HG02943 (cell line): ENCODE results near the gene CTIF.

Experiments used
- ATAC-seq: cut with Tn5 transposase; IDR thresholded peaks from one replicate; pipeline ENCODE4 v1.9.1; 2021; ENCODE audit warnings: mild to moderate bottlenecking, low read depth, moderate library complexity; ENCODE audit not compliant: unreplicated experiment

The CTIF gene

DNA sequence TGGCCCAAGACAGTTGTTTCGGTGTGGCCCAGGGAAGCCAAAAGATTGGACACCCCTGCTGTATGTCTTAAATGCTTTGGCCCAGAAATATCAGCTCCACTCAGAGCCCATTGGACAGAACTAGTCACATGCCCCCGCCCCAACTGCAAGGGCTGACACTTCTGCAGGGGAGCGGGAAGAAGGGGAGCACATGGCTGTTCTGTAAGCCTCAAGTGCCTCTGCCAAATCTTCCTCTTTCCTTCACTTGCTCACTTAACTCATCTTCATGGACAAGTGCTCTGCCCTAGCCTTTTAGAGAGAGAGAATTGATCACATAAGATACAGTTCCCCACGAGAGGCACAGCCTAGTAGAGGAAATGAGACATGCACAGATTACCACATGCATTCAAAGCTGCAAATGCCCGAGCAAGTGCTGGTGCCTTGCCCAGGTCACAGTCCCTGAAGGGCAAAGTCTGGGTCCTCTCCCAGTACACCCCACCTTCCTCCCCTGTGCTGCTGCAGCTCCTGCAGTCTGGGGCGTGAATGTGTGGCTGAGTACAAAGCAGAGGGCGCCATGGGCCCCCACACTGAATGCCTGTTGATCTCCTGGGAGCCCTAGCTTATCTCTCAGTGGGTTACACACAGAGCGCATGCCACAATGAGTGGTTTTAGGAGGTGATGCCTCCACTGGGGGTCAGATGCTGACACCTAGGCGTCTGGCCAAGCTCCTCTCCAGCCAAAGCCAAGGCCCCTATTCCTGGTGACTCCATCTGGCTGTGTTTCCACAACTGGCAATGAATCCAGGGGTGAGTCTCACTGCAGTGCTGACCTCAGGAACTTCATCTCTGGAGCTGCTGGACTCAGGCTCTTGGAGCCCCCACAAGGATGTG lies 135.3 kb downstream of the CTIF start:
- ATAC-seq, result no peak

DNA sequence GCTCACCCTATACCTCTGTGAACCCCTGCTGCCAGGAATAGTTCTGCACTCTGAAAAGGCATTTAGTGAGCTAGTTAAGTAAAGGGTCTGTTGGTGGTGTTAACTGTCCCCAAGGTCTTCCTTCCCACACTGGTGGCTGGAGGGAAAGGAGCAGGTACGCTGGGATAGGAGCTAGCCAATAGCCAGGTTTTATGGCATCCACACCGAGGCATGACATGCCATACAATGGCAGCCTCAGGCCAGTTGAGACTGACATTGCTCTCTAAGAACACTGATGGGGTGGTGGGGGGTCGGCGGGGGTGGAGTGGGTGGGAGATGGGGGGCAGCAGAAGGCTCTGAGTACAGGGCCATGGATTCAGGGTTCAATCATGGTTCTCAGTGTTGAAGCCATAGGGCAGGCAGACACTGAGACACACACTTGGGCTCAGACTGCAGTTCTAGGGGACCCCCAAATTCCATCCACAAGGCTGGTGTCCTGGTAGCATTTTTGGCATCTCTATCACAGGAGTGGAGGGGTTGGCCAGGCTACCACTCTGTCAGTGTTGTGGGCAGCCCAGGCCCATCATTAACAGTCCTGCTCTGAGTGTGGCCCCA lies 136.0 kb downstream of the CTIF start:
- no peak for ATAC-seq

DNA sequence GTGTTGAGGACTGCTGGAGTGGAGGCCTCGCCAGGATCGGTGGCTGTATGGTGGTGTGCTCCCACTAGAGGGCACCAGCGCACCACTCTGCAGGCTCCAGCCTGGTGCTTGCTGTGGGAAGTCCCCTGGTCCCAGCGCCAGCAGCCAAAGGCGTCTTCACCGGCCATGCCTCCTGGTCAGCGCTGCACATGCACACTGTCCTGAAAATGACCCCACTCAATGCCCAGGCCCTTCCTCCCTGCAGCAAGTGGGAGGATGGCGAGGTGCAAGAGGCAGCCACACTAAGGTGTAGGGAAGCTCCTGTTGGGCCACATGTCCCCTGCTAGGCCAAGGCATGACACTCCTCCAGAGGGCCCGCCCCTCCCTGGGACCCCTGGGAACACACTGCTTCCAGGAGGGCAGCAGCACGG lies 136.5 kb downstream of the CTIF start:
- ATAC-seq, result peak; percentile 70

DNA sequence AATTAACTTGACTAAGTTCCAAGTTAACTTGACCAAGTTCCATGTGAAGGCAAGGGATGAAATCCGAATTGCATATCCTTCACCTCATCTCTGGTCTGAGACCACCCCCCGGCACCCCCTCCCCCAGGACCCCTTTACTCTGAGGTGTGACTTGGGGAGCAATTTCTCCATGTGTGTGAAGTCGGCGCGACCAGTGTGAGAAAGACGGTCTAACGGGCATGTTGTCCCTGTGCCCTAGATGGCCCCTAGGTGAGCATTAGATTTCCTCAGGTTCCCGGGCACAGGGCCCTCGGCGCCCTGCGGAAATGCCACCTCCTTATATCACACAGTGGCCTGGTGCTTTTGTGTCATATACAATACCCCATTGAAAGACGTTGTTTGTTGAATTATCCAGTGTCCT lies 137.1 kb downstream of the CTIF start:
- ATAC-seq, result no peak

DNA sequence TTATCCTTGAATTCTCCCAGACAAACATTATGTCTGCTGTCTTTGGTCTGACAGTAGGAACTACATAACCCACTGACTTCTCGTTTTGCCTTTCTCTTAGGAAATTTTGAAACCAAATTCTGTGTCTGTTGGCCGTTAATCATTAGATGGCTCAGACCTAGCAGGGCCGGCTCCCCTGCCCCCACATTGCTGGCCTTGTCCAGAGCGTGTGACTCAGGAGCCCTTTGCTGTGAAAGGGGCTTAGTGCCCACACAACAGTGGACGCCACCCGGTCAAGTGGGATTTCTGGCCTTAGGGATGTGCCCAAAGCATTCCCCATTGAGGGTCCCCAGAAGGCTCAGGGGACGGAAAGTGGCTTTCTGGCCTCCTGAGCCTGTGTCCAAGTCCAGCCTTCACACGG lies 137.5 kb downstream of the CTIF start:
- no peak for ATAC-seq

DNA sequence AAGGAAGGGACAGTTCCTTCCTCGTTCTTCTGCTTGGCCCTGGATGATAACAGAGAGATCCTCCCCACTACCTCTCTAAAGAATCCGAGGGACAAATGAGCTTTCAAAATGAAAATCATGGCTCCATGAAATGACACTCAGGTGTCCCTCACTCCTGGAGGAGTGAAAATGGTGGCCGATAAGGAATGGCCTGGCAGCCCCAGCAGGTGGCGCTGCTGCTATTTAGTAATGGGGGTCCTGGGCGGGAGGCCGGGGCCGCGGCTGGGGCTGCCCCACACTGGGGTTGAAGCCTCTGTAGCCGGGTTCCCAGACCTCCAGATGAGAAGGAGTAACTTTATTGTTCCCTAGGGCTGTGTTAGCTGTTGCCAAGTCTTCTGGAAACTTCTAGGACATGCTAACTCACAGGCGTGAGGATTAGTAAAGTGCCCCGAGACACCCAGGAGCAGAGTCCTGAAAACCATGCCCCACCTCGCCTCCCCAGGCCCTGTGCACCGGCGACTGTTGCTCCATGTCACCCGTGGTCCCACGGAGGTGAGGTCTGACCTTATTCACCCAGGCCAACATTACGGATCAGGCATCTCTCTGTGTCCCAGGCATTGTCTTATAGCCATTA lies 138.0 kb downstream of the CTIF start:
- no peak for ATAC-seq

DNA sequence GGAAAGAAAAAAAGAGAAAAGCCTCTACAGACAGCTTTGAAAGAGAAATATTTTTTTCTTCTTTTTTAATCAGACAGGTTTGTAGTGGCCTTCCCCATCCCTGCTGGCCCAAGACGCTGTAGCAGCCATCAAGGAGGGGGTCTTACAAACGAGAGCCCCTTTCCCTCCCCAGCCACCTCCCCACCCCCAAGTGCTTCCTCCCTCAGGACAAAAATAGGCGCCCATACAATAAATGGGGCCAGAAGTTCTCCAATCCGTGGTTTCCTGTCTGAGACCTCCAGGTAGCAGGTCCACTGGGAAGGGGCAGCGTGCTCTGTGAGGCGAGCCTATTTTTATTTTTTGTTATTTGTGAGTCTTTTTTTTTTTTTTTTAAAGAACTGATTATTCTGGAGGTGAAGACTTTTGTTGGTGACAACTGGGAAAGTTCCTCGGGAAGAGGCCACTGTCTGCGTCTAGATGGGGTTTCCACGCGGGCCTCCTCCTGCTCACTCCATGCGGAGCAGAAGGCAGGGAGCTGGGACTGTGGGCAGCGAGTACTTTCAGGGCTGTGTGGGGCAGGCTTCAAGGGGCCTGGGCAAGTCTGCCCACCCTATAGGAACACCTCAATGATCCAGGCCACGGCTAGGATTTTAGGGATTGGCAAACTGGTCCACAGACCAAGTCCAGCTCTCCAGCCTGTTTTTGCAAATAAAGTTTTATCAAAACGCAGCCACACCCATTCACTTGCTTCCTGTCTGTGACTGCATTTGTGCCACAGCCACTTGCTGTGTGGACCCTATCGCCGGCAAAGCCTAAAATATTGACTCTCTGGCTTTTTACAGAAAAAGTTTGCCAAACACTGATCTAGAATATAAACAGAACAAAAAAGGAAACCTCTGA lies 139.6 kb downstream of the CTIF start:
- ATAC-seq, result no peak

DNA sequence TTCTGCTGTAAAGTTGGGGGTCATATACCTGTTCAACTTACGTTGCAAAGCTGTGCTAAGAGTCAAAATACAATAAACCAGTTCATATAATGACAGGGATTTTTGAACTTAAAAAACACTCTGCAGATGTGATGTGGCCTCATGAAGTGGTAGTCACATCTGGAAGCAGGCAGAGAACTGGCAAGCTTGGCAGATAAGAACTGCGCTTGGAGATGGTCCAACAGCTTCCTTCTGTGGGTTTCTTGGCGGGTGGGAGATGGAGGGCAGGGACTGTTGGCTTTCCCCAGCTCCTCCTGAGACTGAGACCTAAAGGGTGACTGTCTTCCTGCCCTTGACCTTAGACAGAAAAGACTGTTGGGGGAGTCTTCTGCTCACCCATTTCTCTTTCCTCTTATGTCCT lies 140.4 kb downstream of the CTIF start:
- ATAC-seq, result no peak

DNA sequence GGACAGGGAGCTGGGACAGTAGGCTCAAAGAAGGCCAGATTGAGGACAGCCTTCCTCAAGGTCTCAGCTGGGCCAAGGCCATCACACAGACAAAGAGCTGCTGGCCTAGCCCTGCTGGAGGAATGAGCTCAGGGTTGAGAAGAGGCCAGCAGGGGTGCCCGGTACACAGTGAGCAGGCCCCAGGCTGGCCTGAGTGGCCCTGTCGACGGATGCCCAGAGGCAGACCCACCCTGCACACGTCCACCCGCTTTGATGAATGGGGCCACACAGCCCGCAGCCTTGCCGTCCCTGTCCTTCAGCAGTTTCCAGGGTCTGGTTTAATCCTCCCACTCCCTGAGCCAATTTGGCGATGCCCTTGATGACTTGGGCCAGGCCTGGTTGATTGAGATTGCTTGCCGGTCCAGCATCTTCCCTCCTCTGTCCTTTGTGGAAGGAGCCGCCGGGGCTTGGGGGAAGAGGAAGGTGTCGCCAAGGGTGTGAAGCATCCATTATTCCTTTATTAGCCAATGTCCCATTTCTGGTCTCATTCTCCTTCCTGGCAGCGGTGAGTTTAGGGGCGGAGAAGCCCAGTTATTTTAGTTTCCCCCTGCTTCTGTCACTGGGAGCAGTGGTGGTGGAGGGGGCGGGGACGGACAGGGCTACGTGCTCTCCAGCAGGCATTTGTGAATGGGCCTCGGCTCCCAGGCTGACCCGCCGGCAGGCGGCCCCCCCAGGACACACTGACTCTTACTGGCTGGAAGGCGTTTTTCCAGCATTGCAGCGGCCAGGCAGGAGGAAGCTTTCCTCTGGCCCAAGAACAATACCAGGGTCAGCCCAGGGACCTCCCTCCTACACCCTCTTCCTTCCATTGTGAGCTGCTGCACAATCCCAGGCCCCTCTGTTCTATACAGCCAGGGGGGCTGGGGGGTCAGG lies 141.8 kb downstream of the CTIF start:
- ATAC-seq, result no peak

DNA sequence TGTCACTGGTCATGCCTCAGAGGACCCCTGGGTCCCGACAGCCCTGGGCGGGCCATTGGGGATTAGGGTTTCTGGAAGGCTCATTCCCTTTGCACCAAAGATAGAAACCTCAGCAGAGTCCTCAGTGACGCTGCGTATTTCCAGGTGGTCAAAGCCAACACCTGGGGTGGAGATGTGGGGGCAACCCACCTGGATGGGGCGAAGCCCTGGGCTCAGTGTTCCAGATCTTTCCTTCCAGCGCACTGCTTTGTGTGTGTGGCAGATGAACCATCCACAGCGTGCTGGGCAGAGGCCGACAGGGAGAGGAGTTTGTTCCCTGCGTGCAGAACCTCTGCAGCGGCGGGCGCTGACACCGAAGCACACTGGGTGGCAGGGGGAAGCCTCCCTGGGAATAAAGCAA lies 143.9 kb downstream of the CTIF start:
- ATAC-seq, result no peak

DNA sequence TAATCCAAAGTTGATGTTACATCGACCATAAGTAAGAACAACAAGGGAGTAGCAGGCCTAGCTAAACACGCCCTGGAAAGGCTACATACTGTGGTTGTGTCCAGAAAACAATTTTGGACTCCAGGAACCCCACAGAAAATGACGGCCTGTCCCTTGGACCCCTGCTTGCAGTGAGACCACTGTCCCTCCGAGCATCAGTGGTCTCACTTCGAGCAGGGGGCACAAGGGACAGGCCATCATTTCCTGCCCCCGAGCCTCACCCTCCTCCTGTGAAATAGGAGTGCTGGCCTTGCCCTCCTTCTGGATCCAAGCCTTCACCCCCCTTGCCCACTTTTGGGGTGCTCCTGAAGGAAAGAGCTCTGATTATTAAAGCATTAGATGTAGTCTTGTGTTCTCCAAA lies 144.4 kb downstream of the CTIF start:
- ATAC-seq, result no peak

DNA sequence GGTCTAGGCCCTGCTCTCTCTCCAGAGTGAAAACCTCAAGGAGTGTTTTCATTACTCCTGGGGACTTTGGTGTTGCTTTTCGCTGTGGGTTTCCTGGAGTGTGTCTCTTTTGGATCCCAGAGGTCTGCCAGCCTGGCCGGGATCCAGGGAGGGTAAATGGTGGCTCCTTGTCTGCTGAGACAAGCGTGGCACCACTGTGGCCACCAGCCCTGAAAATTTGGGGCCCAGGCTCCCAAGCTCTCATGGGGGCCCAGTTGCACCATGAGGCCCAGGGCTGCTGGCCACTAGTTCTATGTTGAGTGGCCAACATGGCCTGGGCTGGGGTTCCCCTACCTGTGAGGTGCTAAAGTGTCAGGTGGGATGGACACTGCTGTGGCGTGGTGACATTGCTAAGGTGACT lies 144.8 kb downstream of the CTIF start:
- ATAC-seq, result no peak

DNA sequence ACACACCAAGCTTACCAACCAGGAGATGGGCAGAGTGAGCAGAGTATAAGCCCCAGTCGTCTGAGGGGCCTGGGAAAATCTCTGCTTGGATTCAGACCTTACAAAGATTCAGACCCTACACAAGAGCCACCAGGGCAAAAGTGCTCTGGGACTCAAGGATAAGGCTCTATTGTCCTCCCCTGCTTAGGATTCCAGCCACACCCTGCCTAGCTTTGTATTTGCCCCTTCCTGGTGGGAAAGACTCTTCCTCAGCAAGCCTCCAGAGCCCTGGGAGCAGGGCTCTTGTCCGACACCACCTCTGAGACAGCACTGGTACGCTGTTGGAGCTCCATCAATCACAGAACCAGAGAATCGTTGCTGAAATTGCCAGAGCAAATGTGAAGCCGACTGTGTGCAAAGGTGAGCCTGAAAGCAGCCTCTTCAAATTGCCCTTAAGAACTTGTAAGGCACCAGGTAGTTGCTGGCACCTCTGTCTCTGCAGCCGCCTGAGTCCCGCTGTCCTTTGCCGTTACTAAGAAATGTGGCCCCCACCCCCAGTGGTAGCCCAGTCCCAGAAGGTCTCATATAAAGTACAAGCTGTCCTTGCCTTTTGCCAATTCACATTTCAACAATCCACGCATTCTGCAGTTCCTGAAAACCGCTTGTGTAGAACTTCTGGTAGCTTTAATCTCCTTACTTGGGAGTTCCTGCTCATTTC lies 148.7 kb downstream of the CTIF start:
- no peak for ATAC-seq

DNA sequence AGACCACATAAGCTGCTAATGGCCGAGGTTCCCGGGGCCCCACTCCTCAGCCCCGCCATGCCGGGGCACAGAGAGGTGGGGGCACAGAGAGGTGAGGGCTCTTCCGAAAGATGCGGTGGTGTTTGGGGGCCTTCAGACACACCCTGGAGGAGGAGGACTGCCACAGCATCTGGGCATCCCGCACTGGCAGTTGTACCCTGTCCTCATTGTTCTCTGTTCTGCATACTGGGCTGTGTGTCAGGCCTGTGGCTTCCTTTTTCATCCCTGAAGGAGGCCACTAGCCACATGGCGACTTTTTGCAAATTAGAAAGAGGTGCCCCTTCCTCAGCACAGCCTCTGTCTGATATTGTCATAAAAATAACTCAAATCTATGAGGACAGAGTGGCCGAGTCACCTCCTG lies 150.1 kb downstream of the CTIF start:
- ATAC-seq, result no peak

DNA sequence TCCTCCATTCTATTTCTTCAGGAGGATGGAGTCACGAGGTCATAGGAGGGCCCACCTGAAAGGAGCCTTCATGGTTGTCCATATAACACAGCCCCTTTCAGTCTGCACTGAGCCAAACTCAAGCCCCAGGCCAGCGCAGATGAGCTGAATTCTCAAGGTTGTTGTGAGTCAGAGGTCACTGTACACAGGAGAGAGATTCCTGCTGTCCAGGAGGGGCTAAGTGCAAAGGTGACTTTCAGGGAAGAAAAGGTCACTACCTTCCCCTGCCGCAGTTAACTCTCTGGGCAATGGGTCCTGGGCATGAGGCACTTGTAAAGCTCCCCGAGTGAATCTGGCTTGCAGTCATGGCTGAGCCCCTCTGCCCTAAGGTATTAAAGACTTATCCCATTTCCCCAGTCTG lies 150.7 kb downstream of the CTIF start:
- no peak for ATAC-seq

DNA sequence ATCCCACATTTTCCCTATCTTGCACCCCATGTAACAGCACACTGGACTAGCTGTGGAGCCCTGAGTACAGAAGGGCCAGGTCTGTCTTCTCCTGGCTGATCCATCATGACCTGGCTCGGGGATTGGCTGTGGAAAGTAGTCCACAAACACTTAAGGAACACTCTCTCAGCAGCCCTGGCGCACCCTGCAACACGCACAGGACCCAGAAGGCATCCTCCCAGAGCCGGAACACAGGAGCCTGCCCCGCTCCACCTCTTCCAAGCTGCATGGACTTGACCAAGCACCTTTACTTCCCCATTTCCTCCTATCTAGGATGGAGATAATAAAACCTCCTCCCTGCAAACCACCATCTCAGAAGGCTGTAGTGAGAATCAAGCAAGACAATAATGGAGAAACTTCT lies 151.7 kb downstream of the CTIF start:
- ATAC-seq, result no peak

DNA sequence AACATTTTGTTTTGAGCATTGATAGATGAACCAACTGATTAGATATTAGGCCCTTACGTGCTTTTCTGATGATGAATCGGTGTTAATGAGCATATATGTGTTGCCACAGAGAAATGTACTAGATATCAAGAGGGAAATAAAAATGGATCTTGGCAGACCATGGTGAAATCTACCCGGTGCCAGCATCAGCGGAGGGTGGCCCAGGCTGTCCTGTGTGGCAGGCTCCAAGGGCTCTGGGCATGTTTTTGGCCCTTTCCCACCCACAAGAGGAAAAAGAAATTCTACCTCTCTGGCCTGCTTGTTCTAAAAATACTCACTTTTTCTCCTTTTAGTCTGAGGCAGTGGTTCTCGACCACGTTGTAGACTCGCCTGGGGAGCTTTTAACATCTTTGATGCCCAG lies 154.2 kb downstream of the CTIF start:
- no peak for ATAC-seq

DNA sequence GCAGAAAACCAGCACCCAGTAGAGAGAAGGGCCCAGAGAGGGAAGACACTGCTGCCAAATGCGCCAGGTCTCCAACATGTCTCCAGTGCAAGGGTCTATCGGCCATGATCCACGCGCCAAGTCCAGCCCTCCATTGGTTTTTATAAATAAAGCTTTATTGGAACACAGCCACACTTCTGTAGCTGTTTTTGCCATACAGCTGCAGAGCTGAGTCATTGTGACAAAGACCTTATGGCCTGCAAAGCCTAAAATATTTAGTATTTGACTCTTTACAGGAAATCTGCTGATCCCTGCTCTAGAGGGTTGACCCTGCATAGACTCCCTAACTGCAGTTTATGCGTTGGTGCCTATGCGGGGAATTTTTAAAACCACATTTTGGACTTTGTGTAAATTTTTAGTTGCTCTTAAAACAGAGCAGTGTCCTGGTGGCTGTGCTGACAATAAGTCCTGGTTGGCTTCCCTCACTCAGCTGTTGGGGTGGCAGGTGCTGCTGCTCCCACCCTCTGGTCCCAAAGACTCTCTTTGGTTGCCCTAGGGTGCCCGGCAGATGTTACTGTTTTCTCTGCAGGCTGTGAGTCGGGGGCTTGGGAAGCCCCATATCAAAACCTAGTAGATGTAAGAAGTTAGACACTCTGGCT lies 154.9 kb downstream of the CTIF start:
- no peak for ATAC-seq

DNA sequence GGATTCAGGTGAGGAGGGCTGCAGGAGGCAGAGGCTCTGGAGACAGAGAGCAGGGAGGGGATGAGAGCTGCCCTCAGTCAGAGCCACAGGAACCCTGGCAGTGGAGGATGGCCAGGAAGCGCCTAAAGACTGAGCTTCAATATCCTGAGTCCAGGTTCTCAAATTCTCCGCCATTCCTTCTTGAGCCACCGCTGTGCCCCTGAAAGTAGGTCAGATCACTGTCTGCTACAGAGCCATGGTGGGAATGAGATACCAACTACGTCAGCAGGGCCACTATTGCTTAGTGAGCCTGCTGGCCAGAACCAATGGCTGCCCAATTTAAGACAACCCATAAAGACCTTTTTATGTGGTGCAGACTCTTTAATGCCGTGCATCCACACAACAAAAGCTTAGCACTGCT lies 155.5 kb downstream of the CTIF start:
- no peak for ATAC-seq
